Aorta (tissue), 5 donors: Measurements from ENCODE around the gene MAP3K5. TPM values are rescaled to one million over a fixed set of nuclear protein-coding genes. Genes with fewer than 3 reads are reported as not detected.

Source experiments
- ATAC-seq: fragments of 200-7000 bp; cut with Tn5 transposase; one replicate; pipeline ENCODE4 v1.9.1; 2022; ENCODE audit warnings: moderate library complexity; ENCODE audit not compliant: low FRiP score
- DNase-seq, 2 donors: peaks; one replicate each; pipeline ENCODE4 v3.0.0-alpha.2; 2020
- H3K27ac ChIP-seq, 2 donors: one replicate each; pipeline ENCODE4 v1.5.1; 2013; ENCODE audit warnings: low read length in 2 of 2, mild to moderate bottlenecking in 2 of 2, moderate library complexity in 2 of 2, control low read depth in 1 of 2, inconsistent platforms in 1 of 2, low read depth in 1 of 2
- H3K27me3 ChIP-seq, 2 donors: one replicate each; pipeline ENCODE4 v1.6.1; 2013; ENCODE audit warnings: control low read depth in 1 of 2, low read length in 1 of 2, mild to moderate bottlenecking in 1 of 2, moderate library complexity in 1 of 2; ENCODE audit not compliant: insufficient read depth in 2 of 2, control insufficient read depth in 1 of 2
- H3K36me3 ChIP-seq, 2 donors: one replicate each; pipeline ENCODE4 v1.6.1; 2013; ENCODE audit warnings: control low read depth in 1 of 2, low read length in 1 of 2, mild to moderate bottlenecking in 1 of 2; ENCODE audit not compliant: insufficient read depth in 2 of 2, control insufficient read depth in 1 of 2
- H3K4me1 ChIP-seq, 2 donors: one replicate each; pipeline ENCODE4 v1.6.1; 2013; ENCODE audit warnings: low read length in 2 of 2, control low read depth in 1 of 2, mild to moderate bottlenecking in 1 of 2, moderate library complexity in 1 of 2; ENCODE audit not compliant: insufficient read depth in 2 of 2, control insufficient read depth in 1 of 2
- H3K4me3 ChIP-seq, 2 donors: one replicate each; pipeline ENCODE4 v1.5.1; 2013; ENCODE audit warnings: low read length in 2 of 2, control low read depth in 1 of 2, mild to moderate bottlenecking in 1 of 2
- H3K9me3 ChIP-seq: one replicate; pipeline ENCODE4 v1.6.1; 2013; ENCODE audit warnings: mild to moderate bottlenecking, low read length; ENCODE audit not compliant: control insufficient read depth
- WGBS, 2 donors: extraction: QIAGEN DNeasy Blood & Tissue Kit; methylation state at CpG; one replicate each; pipeline ENCODE4 v1.1.7; 2013; 5-methylcytosine and 5-hydroxymethylcytosine counted together
- intact Hi-C, 2 donors: fragments of 100-400 bp; cut with DNase I; formaldehyde crosslinking; loops; one replicate each; pipeline versions ENCODE4 v1.14.2 to v1.15.0; 2022
- polyA plus RNA-seq, 2 donors: library from polyadenylated mRNA; stranded (reverse); fragments of 200-250 nt; gene quantifications; one replicate each; pipeline ENCODE4 v1.2.3, GENCODE V29; 2013
- total RNA-seq, 2 donors: library from RNA; stranded (reverse); fragmentation: NEBNext Ultra II Directional; extraction: Animal tissue kit (Norgen Biotek cat#: 25700); gene quantifications; one replicate each; pipeline ENCODE4 v1.2.1, GENCODE V29; 2021
- donor health status: healthy with polysubstance abuse.
- donor health status: Bipolar disorder and iron deficiency.
- donor health status: DM: no; HTN: no; CAD: no.
- donor health status: DM: no; HTN: no; CAD: no.
- donor health status: DM: yes; HTN: yes; CAD: no.

The MAP3K5 gene
- total and polyA plus RNA-seq, 4 donors, result 16.2 to 48.4 (median 35.7) TPM

DNA sequence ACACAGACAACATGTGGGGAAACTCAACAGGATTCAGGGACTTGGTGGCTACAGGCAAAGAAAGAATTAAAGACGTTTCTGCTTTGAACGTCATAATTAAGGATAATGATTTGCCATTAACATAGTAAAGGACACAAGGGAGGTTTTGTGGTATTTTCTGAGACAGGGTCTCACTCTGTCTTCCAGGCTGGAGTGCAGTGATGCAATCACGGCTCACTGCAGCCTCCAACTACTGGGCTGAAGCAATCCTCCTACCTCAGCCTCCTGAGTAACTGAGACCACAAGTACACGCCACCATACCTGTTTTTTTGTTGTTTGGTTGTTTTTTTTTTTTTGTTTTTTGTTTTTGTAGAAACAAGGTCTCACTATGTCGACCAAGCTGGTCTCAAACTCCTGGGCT lies 62.4 kb downstream of the MAP3K5 start:
- ATAC-seq, result no peak
- H3K27me3 ChIP-seq, result no peaks in the 10 kb centered on the region
- no peak overlapping the region for H3K4me3 ChIP-seq
- H3K36me3 ChIP-seq, result no peaks in the 10 kb centered on the region
- intact Hi-C loops, result no loop called here
- H3K27ac ChIP-seq, result no peak overlapping the region
- DNase-seq, result no peak
- 82 to 83% methylated on average over 5 of the region's 5 CpGs for whole genome bisulfite sequencing, 2 donors
- no peaks in the 10 kb centered on the region for H3K9me3 ChIP-seq
- H3K4me1 ChIP-seq, result peaks cover 0 to 5% of the 10 kb centered on the region in 2 donors

DNA sequence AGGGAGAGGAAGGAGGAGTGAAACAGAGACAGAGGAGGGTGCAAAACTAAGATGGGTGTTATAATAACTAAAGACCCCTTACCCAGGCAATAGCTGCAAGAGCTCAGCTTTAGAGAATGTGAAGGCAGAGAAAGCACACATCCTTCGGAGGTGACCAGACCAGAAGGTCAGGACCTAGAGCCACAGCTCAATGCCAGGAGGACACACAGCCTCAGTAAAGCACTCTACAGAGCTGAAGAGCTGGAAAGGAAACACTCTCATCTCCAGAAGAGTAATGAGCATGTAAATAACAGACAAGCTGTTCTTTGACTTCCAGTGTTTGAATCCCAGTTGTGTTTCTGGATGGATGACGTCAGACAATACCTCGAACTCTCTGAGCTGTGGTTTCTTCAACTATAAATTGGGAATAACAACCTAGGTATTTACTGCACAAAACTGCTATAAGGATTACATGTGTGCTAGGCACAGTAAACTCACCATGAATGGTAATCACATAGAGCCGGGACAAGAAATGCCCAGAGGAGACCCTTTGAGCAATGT lies 63.2 kb downstream of the MAP3K5 start:
- Histone ChIP-seq H3K36me3 (no peaks in the 10 kb centered on the region), H3K4me3 (no peak overlapping the region), H3K27me3 (no peaks in the 10 kb centered on the region), H3K4me1 (peaks cover 0 to 5% of the 10 kb centered on the region in 2 donors), H3K27ac (no peak overlapping the region), H3K9me3 (no peaks in the 10 kb centered on the region)
- ATAC-seq (no peak), DNase-seq (no peak)
- WGBS, 2 donors, result 94 to 96% methylated on average over 4 of the region's 4 CpGs
- intact Hi-C loops, result no loop called here

DNA sequence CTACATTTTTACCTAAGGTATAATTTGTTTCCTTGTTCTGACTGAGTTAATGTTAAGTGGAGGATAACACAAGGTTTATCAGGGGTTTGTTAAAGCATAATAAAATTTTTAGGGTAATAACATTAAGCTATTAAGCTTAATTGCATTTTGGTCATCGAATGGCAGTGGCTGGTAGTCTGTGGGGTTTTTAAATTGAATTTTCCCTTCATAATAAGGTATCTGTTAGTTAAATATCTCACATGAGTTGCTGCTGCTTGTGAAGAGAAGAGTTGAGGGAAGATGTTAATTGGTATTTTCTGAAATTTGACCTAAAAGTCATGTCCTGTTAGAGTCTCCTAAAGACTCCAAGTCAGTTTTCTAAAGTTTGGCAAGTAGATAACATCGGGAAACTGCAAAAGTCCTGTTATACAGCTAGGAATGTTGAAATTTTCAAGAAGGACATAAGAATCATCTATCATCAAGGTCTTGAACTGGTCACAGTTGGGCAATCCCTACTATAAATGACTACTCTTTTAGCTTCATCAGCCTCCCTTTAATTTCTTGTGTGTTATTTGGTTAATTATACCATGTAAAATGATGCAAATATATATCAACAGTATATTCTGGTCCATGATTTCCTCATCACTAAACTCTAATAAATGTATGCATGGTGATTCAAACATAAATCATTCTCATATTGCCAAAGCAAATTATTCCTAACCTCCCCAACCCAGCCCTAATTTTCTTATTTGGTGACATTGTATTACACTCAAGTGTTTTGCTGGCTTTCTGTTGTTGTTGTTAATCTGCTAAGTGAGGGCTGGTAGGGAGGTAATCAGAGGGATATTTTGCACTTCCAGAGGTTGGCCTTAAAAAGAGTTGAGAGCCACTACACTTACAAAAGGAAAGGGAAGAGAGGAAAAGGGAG lies 64.0 kb downstream of the MAP3K5 start:
- WGBS, 2 donors, result 64 to 78% methylated on average over 2 of the region's 2 CpGs
- H3K4me1 ChIP-seq, result peaks cover 0 to 5% of the 10 kb centered on the region in 2 donors
- no peaks in the 10 kb centered on the region for H3K27me3 ChIP-seq
- no peak overlapping the region for H3K27ac ChIP-seq
- no peaks in the 10 kb centered on the region for H3K36me3 ChIP-seq
- no peak for ATAC-seq
- DNase-seq, result no peak
- intact Hi-C loops, result no loop called here
- no peak overlapping the region for H3K4me3 ChIP-seq
- H3K9me3 ChIP-seq, result no peaks in the 10 kb centered on the region

DNA sequence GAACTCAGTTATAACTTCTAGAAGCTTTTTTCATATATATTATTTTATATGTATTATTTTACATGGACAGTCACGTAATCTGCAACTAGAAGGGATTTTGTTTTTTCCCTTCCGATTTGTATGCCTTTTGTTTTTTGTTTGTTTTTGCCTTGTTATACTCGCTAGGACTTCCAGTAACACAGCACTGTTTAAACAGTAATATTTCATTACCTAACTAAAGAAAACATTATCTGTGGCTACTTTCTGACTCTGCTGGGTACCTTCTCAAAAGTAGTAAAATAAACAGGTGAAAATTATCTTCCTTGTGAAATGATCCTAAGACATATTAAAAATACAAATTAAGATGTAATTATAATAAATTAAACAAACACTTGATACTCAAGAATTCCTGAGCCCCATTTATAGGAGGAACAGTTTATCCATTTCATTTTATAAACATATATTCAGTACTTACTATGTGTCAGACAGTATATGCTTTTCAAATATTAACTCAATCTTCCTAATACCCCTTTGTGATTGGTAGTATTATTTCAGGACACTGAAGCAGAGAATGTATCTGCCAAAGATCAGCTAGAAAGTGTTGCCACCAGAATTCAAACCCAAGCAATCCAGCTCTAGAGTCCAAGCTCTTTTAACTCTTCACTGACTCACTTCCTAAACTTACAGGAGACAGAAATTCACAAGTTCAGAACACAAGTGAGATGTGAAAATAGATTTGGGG lies 65.3 kb downstream of the MAP3K5 start:
- peaks cover 0 to 4% of the 10 kb centered on the region in 2 donors for H3K4me1 ChIP-seq
- ATAC-seq (no peak), DNase-seq (no peak)
- intact Hi-C loops, result no loop called here
- no peaks in the 10 kb centered on the region for H3K36me3 ChIP-seq
- H3K27me3 ChIP-seq, result no peaks in the 10 kb centered on the region
- H3K9me3 ChIP-seq, result no peaks in the 10 kb centered on the region
- H3K27ac ChIP-seq, result no peak overlapping the region
- H3K4me3 ChIP-seq, result no peak overlapping the region
- WGBS, 2 donors, result 49 to 64% methylated on average over 3 of the region's 3 CpGs

DNA sequence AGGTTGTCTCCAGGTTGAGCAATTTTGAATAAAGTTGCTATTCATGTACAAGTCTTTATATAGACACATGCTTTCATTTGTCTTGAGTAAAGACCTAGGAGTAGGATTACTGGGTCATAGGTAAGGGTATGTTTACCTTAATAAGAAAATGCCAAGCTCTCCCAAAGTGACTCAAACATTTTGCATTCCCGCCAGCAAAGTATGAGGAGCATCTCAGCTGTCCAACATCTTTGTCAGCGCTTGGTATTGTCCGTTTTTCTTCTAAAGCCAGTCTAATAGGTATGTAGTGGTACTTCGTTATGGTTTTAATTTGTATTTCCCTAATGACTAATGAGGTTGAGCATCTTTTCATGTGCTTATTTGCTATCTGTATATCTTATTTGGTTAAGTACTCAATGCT lies 67.2 kb downstream of the MAP3K5 start:
- no peaks in the 10 kb centered on the region for H3K27me3 ChIP-seq
- no peak for DNase-seq
- no peak for ATAC-seq
- intact Hi-C loops, result no loop called here
- H3K27ac ChIP-seq, result no peak overlapping the region
- H3K9me3 ChIP-seq, result no peaks in the 10 kb centered on the region
- WGBS, 2 donors, result 97% methylated on average over 4 of the region's 4 CpGs
- H3K4me3 ChIP-seq, result no peak overlapping the region
- H3K4me1 ChIP-seq, result peaks cover 0 to 3% of the 10 kb centered on the region in 2 donors
- H3K36me3 ChIP-seq, result no peaks in the 10 kb centered on the region

DNA sequence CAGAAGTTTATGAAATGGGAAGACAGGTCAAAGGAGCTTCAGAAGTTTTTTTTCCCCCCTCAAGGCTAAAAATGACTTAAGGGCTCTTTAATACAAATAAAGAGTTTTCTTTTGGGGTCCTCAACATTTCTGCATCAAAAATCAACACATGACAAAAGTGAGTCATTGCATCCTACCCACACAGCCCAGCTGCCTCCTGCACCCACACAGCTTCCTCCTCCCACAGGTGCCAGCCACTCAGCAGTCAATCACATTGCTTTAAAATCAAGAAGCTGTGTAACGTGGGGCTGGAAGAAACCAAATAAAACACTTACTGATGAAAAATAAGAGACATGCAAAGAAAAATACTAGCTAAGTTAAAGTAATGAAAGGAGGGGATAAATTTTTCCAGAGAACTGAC lies 68.5 kb downstream of the MAP3K5 start:
- no peaks in the 10 kb centered on the region for H3K9me3 ChIP-seq
- H3K4me3 ChIP-seq, result no peak overlapping the region
- no peaks in the 10 kb centered on the region for H3K27me3 ChIP-seq
- H3K27ac ChIP-seq, result no peak overlapping the region
- H3K4me1 ChIP-seq, result peaks cover under 1 to 3% of the 10 kb centered on the region in 2 donors
- H3K36me3 ChIP-seq, result no peaks in the 10 kb centered on the region
- ATAC-seq, result no peak
- peak in 1 of 2 donors; percentile 58 for DNase-seq
- WGBS, 2 donors, result 0 to 3% methylated on average over 1 of the region's 1 CpG
- intact Hi-C loops, result no loop called here

DNA sequence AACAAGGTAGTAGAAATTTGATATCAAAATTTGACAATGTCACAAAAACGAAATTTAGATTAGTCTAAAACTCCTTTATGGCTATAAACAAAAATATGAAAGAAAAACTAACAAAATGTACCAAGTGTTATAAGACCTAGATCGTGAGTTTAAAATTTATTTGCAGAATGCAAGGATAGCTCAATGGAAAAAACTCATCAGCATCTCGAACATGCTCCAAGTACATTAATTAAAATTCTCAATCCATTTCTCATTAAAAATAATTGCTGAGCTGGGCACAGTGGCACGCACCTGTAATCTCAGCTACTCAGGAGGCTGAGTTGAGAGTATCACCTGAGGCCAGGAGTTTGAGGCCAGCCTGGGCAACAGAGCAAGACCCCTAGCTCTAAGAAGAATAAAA lies 70.8 kb downstream of the MAP3K5 start:
- H3K4me3 ChIP-seq, result no peak overlapping the region
- no peaks in the 10 kb centered on the region for H3K36me3 ChIP-seq
- H3K27ac ChIP-seq, result no peak overlapping the region
- H3K27me3 ChIP-seq, result no peaks in the 10 kb centered on the region
- peaks cover 2 to 3% of the 10 kb centered on the region in 2 donors for H3K4me1 ChIP-seq
- no peak for ATAC-seq
- 86 to 98% methylated on average over 4 of the region's 4 CpGs for WGBS, 2 donors
- H3K9me3 ChIP-seq, result no peaks in the 10 kb centered on the region
- intact Hi-C loops, result no loop called here
- DNase-seq, result no peak

DNA sequence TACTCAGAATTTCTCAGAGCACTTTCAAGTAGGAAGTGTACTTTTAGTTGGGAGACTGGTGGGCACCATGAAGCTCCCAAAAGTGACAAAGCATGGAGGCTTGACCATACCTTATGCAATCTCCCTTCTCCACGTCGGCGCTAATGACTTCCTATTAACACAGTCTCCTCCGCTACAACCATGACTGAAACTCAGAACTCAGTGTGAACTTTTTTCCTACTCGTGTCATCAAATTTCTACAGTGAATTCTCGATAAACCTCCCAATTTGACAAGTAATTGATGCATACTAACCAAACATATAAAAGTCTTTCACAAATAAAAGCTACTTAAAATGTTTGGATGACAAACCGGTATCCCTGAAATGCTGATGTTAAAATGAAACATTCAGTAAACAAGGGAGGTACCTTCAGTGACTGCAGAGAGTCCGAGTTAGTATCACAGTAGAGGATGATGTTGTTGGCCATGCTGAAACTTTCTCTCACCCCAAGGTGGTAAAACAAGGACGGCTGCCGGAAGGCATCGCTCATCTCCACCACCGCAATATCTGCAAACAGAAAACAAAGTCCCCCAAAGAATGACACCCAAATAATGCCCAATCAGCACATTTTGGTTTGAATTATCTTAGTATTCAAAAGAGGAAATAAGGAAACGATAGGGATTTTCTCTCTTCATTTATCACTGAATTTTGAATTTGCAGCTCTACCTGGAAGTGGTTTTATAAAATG lies 72.1 kb downstream of the MAP3K5 start:
- ATAC-seq, result no peak
- intact Hi-C loops, result no loop called here

More for the DNA sequence above, 72.1 kb downstream of the MAP3K5 start:
- H3K36me3 ChIP-seq, result no peaks in the 10 kb centered on the region
- no peak for DNase-seq
- no peak overlapping the region for H3K27ac ChIP-seq
- 91 to 94% methylated on average over 13 of the region's 13 CpGs for WGBS, 2 donors
- H3K4me1 ChIP-seq, result peaks cover 2 to 7% of the 10 kb centered on the region in 2 donors
- H3K27me3 ChIP-seq, result no peaks in the 10 kb centered on the region
- no peak overlapping the region for H3K4me3 ChIP-seq
- H3K9me3 ChIP-seq, result no peaks in the 10 kb centered on the region
